Naive thymus-derived CD4-positive, alpha-beta T cell (primary cell): Measurements from ENCODE around the gene HES7. TPM values are rescaled to one million over a fixed set of nuclear protein-coding genes. Genes with fewer than 3 reads are reported as not detected.
"Not testable (repeated sequence)": the region's sequence is repeated elsewhere in the genome, so short reads cannot be mapped to it uniquely, and the experiment has no call there.

ENCODE experiments used
- ATAC-seq: fragments of 150-1000 bp; cut with Tn5 transposase; 2 replicates; pipeline ENCODE4 v1.10.0; 2021; ENCODE audit warnings: mild to moderate bottlenecking, moderate library complexity
- CTCF ChIA-PET: fragments of 350-600 bp; sonication (Branson Sonifier 250); formaldehyde crosslinking; loops from one replicate; lab custom pipeline; 2021; ENCODE audit warnings: antibody characterized with exemption; lab: Charles Lee
- POLR2A ChIA-PET: fragments of 350-600 bp; sonication (Branson Sonifier 250); formaldehyde crosslinking; loops from one replicate; lab custom pipeline; 2021; ENCODE audit warnings: antibody characterized with exemption, inconsistent platforms; lab: Charles Lee
- DNase-seq, 9 donors: peaks; one replicate each; pipeline versions ENCODE4 v3.0.0 to v3.0.0-alpha.2; 2020 to 2022; ENCODE audit warnings: mixed read lengths in 1 of 9
- H3K27ac ChIP-seq: one replicate; pipeline ENCODE4 v1.7.0; 2013; ENCODE audit warnings: mild to moderate bottlenecking, low read depth, low read length, moderate library complexity
- H3K27me3 ChIP-seq, 2 donors: one replicate each; pipeline ENCODE4 v1.7.0; 2013; ENCODE audit warnings: low read length in 2 of 2, mild to moderate bottlenecking in 2 of 2, moderate library complexity in 2 of 2; ENCODE audit not compliant: control insufficient read depth in 2 of 2, insufficient read depth in 2 of 2
- H3K36me3 ChIP-seq, 3 experiments: 1 replicate in 2 of 3; 2 replicates in 1 of 3; pipeline ENCODE4 v1.7.0; 2013; ENCODE audit warnings: low read length in 3 of 3, mild to moderate bottlenecking in 3 of 3, moderate library complexity in 1 of 3; ENCODE audit not compliant: insufficient read depth in 3 of 3, control insufficient read depth in 2 of 3
- H3K4me1 ChIP-seq, 2 donors: one replicate each; pipeline ENCODE4 v1.7.0; 2013; ENCODE audit warnings: low read length in 2 of 2, mild to moderate bottlenecking in 2 of 2, moderate library complexity in 1 of 2; ENCODE audit not compliant: control insufficient read depth in 2 of 2, insufficient read depth in 2 of 2
- H3K4me3 ChIP-seq: 2 replicates; pipeline ENCODE4 v1.7.0; 2013; ENCODE audit warnings: mild to moderate bottlenecking, low read length
- H3K9me3 ChIP-seq, 3 experiments: 1 replicate in 2 of 3; 2 replicates in 1 of 3; pipeline ENCODE4 v1.7.0; 2013; ENCODE audit warnings: low read length in 3 of 3; ENCODE audit not compliant: control insufficient read depth in 2 of 3
- H3K27ac Mint-ChIP-seq, 9 donors: one replicate each; pipeline ENCODE4 v1.8.0; 2020 to 2022; ENCODE audit warnings: mixed read lengths in 9 of 9, mild to moderate bottlenecking in 8 of 9, moderate library complexity in 5 of 9, inconsistent platforms in 2 of 9
- H3K27me3 Mint-ChIP-seq, 5 donors: one replicate each; pipeline ENCODE4 v1.8.0; 2021 to 2022; ENCODE audit warnings: mixed read lengths in 5 of 5, mild to moderate bottlenecking in 1 of 5
- H3K36me3 Mint-ChIP-seq, 5 donors: one replicate each; pipeline ENCODE4 v1.8.0; 2020 to 2022; ENCODE audit warnings: mixed read lengths in 5 of 5, mild to moderate bottlenecking in 3 of 5, inconsistent platforms in 1 of 5
- H3K4me1 Mint-ChIP-seq, 7 donors: one replicate each; pipeline ENCODE4 v1.8.0; 2020 to 2022; ENCODE audit warnings: mixed read lengths in 7 of 7, mild to moderate bottlenecking in 3 of 7, inconsistent platforms in 1 of 7
- H3K4me3 Mint-ChIP-seq, 10 donors: one replicate each; pipeline ENCODE4 v1.8.0; 2020 to 2022; ENCODE audit warnings: mild to moderate bottlenecking in 10 of 10, mixed read lengths in 10 of 10, moderate library complexity in 6 of 10, inconsistent platforms in 2 of 10
- H3K9me3 Mint-ChIP-seq, 11 donors: one replicate each; pipeline ENCODE4 v1.8.0; 2020 to 2022; ENCODE audit warnings: mixed read lengths in 11 of 11, mild to moderate bottlenecking in 4 of 11, inconsistent platforms in 1 of 11, moderate library complexity in 1 of 11
- intact Hi-C, 2 donors: fragments of 100-400 bp; cut with micrococcal nuclease; formaldehyde crosslinking; loops; one replicate each; pipeline ENCODE4 v1.15.1; 2023
- polyA plus RNA-seq, 2 donors: library from polyadenylated mRNA; unstranded; fragments of 300-500 nt; fragmentation: Illumina TruSeq; gene quantifications; one replicate each; pipeline ENCODE4 v1.2.3, GENCODE V29; 2021
- total RNA-seq, 6 experiments: library from RNA in 5 of 6; stranded (reverse) in 5 of 6; gene quantifications; 1 replicate in 5 of 6; 2 replicates in 1 of 6; pipeline ENCODE4 v1.2.3 and lab custom pipeline; 2021 to 2026

Gene HES7
- total and polyA plus RNA-seq, 7 experiments from 2014 or later = 0.22 to 0.98 (median 0.41) TPM; not detected in 2

DNA sequence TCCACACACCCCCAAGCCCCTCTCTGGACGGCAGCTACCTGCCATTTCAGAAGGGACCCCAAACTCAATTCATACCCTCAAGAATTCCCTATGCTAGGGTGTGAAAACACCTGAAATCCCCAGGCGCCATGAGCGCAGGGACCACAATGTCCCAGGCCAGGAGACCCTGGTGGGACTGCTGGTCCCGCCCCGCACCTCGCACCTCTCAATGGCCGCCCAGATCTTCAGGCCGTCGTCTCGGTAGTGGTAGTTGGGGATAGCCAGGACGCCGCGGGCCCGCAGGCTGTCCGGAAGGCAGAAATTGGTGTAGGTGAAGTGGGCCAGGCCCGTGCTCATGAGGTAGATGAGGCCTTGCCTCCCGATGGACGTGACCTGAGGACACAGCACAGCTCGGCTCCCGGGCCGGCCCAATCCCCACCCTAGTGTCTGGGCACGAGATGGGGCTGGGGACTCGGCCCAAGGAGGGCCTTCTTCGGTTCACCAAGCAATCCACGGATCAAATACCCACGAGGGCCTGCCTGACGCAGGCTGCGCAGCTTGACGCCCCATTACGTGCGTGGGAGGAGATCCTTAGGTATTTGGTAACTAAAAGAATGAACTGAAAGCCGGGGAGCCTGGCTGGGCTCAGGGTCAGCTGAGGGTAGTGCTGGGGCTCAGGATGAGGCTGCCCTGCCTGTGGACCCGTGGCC lies 14.8 kb downstream of the HES7 start:
- DNase-seq (no peak), ATAC-seq (no peak)
- intact Hi-C loops = no loop called here
- no peak overlapping the region for H3K27ac ChIP-seq
- peaks cover 0 to 3% of the 10 kb centered on the region in 2 donors for H3K27me3 ChIP-seq
- H3K36me3 ChIP-seq = no peaks in the 10 kb centered on the region
- POLR2A ChIA-PET = interaction anchor here (0.9 to 3.8 kb wide), 13 partner anchors 8 to 186 kb away, joined by 3 to 36 read pairs (median 6); partner anchors contain the start of genes ALOXE3, CNTROB, HES7 and SLC25A35
- CTCF ChIA-PET = interaction anchor here (0.6 to 13.2 kb wide), 13 partner anchors 10 to 422 kb away, joined by 3 to 248 read pairs (median 4); partner anchors contain the start of genes ALOX12B, ALOXE3 and TP53
- H3K9me3 ChIP-seq = no peaks in the 10 kb centered on the region
- H3K4me3 Mint-ChIP-seq = peak overlapping the region in 6 of 10 donors; percentile 12 to 67 (median 47)
- peaks cover 6 to 35% (median 17%) of the 10 kb centered on the region in 5 donors for H3K27me3 Mint-ChIP-seq
- peaks cover 0 to 4% of the 10 kb centered on the region in 2 donors for H3K4me1 ChIP-seq
- peaks cover 0 to 8% (median 5%) of the 10 kb centered on the region in 7 donors for H3K4me1 Mint-ChIP-seq
- no peaks in the 10 kb centered on the region for H3K9me3 Mint-ChIP-seq
- H3K4me3 ChIP-seq = no peak overlapping the region
- H3K27ac Mint-ChIP-seq = peak overlapping the region in 1 of 9 donors; percentile 68
- H3K36me3 Mint-ChIP-seq = no peaks in the 10 kb centered on the region

GRCh38 chr17:8106980-8107379 lies 16.9 kb downstream of the HES7 start:
- H3K36me3 ChIP-seq, H3K9me3 ChIP-seq, H3K27me3 ChIP-seq, H3K4me1 ChIP-seq, H3K36me3 Mint-ChIP-seq, DNase-seq, H3K4me1 Mint-ChIP-seq, H3K9me3 Mint-ChIP-seq, H3K4me3 ChIP-seq, ATAC-seq, H3K27ac ChIP-seq, H3K4me3 Mint-ChIP-seq, intact Hi-C loops: not testable (repeated sequence)
- Mint-ChIP-seq H3K27me3 (peaks cover 0 to 18% (median 6%) of the 10 kb centered on the region in 5 donors), H3K27ac (peak overlapping the region in 1 of 9 donors; percentile 14)
- CTCF ChIA-PET = interaction anchor here (1.3 to 5.3 kb wide), 3 partner anchors 9 to 14 kb away, joined by 3 to 32 read pairs (median 31); partner anchors contain the start of gene ALOXE3
- POLR2A ChIA-PET = interaction anchor here (1.7 kb wide), 1 partner anchor 14 kb away, joined by 8 read pairs; no protein-coding TSS in a partner anchor

DNA sequence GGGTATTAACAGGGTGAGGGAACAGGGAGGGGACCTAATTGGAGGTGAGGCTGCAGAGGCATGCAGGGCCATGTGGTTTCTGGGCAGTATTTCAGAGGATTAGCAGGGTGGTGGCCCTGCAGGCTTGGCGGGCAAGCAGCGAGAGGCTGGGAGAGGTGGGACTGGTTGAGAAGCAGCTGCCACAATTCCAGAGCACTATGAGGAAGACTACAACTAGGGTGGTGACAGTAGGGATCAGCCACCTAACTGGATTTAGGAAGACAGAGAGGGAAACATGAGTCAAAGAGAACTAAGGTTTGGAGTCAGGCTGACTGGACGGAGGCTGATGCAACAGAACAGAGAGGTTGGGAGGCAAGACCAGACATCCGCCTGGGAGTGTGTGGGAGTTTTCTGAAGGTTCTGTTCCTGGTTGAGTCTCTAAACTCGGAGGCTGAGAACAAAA lies 17.9 kb downstream of the HES7 start:
- Histone ChIP-seq H3K27ac (no peak overlapping the region), H3K4me1 (peaks cover 0 to 4% of the 10 kb centered on the region in 2 donors), H3K4me3 (no peak overlapping the region), H3K27me3 (no peaks in the 10 kb centered on the region), H3K36me3 (no peaks in the 10 kb centered on the region), H3K9me3 (no peaks in the 10 kb centered on the region)
- DNase-seq = no peak
- ATAC-seq = no peak
- H3K27me3 Mint-ChIP-seq = peaks cover 0 to 11% (median 0%) of the 10 kb centered on the region in 5 donors
- intact Hi-C loops = no loop called here
- peak overlapping the region in 1 of 9 donors; percentile 72 for H3K27ac Mint-ChIP-seq
- POLR2A ChIA-PET = interaction anchor here (1.2 to 1.7 kb wide), 2 partner anchors 10 to 13 kb away, joined by 3 to 8 read pairs; no protein-coding TSS in a partner anchor
- CTCF ChIA-PET = interaction anchor here (1.3 to 4.2 kb wide), 4 partner anchors 10 to 29 kb away, joined by 3 to 31 read pairs (median 4); no protein-coding TSS in a partner anchor
- no peaks in the 10 kb centered on the region for H3K9me3 Mint-ChIP-seq
- no peaks in the 10 kb centered on the region for H3K36me3 Mint-ChIP-seq
- no peak overlapping the region for H3K4me3 Mint-ChIP-seq
- H3K4me1 Mint-ChIP-seq = peaks cover 0 to 6% (median 5%) of the 10 kb centered on the region in 7 donors

DNA sequence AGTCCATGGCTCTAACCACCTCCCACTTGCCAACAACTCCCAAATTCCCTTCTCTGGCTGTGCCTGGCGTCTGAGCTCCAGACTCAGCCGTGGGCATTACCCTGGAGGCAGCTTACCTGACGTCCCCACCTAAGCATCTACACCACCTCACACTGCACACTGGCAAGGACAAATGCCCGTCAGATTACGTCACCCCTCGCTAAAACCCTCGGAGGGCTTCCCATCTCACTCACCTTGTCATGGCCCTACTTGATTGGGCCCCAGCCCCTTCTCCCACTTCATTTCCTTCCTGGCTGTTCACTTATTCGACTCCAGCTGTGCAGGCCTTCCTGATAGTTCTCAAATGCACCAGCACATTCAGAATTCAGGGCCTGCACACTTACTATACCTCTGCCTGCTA lies 19.0 kb downstream of the HES7 start:
- Mint-ChIP-seq H3K4me1 (no peaks in the 10 kb centered on the region), H3K36me3 (no peaks in the 10 kb centered on the region), H3K4me3 (no peak overlapping the region), H3K27me3 (peaks cover 0 to 6% (median 0%) of the 10 kb centered on the region in 5 donors), H3K9me3 (no peaks in the 10 kb centered on the region), H3K27ac (peak overlapping the region in 4 of 9 donors; percentile 3 to 33 (median 5))
- ATAC-seq = no peak
- no peak overlapping the region for H3K27ac ChIP-seq
- no peaks in the 10 kb centered on the region for H3K36me3 ChIP-seq
- ChIA-PET POLR2A (interaction anchor here (1.2 kb wide), 3 partner anchors 9 to 68 kb away, joined by 3 to 5 read pairs (median 4); no protein-coding TSS in a partner anchor), CTCF (interaction anchor here (1.4 to 4.2 kb wide), 5 partner anchors 12 to 43 kb away, joined by 3 to 31 read pairs (median 5); no protein-coding TSS in a partner anchor)
- DNase-seq = no peak
- no peaks in the 10 kb centered on the region for H3K9me3 ChIP-seq
- H3K4me1 ChIP-seq = no peaks in the 10 kb centered on the region
- H3K4me3 ChIP-seq = no peak overlapping the region
- no peaks in the 10 kb centered on the region for H3K27me3 ChIP-seq
- intact Hi-C loops = no loop called here

- Mint-ChIP-seq H3K36me3 (no peaks in the 10 kb centered on the region), H3K4me1 (no peaks in the 10 kb centered on the region), H3K27ac (no peak overlapping the region), H3K9me3 (no peaks in the 10 kb centered on the region), H3K27me3 (peaks cover 0 to 6% (median 0%) of the 10 kb centered on the region in 5 donors), H3K4me3 (no peak overlapping the region)
- ChIA-PET CTCF (interaction anchor here (0.8 to 4.2 kb wide), 4 partner anchors 10 to 43 kb away, joined by 4 to 31 read pairs (median 6); no protein-coding TSS in a partner anchor), POLR2A (interaction anchor here (1.0 kb wide), 2 partner anchors 76 to 192 kb away, joined by 3 to 4 read pairs; no protein-coding TSS in a partner anchor)
- H3K4me1 ChIP-seq = no peaks in the 10 kb centered on the region
- ATAC-seq = no peak
- no peak for DNase-seq
- H3K36me3 ChIP-seq = no peaks in the 10 kb centered on the region
- H3K27ac ChIP-seq = no peak overlapping the region
- intact Hi-C loops = no loop called here
- no peaks in the 10 kb centered on the region for H3K27me3 ChIP-seq
- no peak overlapping the region for H3K4me3 ChIP-seq
- no peaks in the 10 kb centered on the region for H3K9me3 ChIP-seq
These were observed 20.4 kb downstream of the HES7 start for GRCh38 chr17:8103549-8103948.

DNA sequence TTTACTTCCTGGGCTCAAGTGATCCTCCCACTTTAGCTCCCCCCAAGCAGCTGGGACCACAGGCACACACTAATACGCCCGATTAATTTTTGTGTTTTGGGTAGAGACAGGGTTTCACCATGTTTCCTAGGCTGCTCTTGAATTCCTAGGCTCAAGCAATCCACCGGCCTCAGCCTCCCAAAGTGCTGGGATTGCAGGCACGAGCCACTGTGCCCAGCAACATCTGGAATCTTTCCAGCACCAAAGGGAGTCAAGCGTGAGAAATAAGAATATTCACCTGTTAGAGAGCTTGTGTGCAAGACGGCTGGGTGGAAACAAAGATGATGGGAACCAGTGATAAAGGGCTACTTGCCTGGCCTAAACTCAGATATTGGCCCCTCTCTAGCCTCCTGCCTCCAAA lies 22.2 kb downstream of the HES7 start:
- ChIA-PET POLR2A (interaction anchor here (0.5 to 2.2 kb wide), 3 partner anchors 8 to 796 kb away, joined by 3 to 6 read pairs (median 3); no protein-coding TSS in a partner anchor), CTCF (interaction anchor here (0.6 to 2.4 kb wide), 6 partner anchors 9 to 197 kb away, joined by 3 to 13 read pairs (median 4); partner anchors contain the start of gene ALOX12B)
- Histone ChIP-seq H3K4me3 (no peak overlapping the region), H3K27me3 (no peaks in the 10 kb centered on the region), H3K4me1 (no peaks in the 10 kb centered on the region), H3K27ac (no peak overlapping the region), H3K36me3 (no peaks in the 10 kb centered on the region), H3K9me3 (no peaks in the 10 kb centered on the region)
- intact Hi-C loops = no loop called here
- peaks cover 0 to 11% (median 0%) of the 10 kb centered on the region in 5 donors for H3K27me3 Mint-ChIP-seq
- DNase-seq (no peak), ATAC-seq (no peak)
- H3K4me3 Mint-ChIP-seq = no peak overlapping the region
- H3K9me3 Mint-ChIP-seq = no peaks in the 10 kb centered on the region
- no peak overlapping the region for H3K27ac Mint-ChIP-seq
- H3K4me1 Mint-ChIP-seq = peaks cover 0 to 7% (median 0%) of the 10 kb centered on the region in 7 donors
- no peaks in the 10 kb centered on the region for H3K36me3 Mint-ChIP-seq
